Esophagus squamous epithelium (tissue), 5 donors: Measurements from ENCODE around the gene NLRC5. TPM values are rescaled to one million over a fixed set of nuclear protein-coding genes. Genes with fewer than 3 reads are reported as not detected.
A peak's percentile ranks its signal among the peaks of the same experiment; 100 is the strongest.

Source experiments
- DNase-seq: peaks from one replicate; lab custom pipeline; 2025; lab: John Stamatoyannopoulos, UW
- H3K27ac ChIP-seq, 4 donors: fragments of 200-600 bp; sonication (generic); one replicate each; pipeline ENCODE4 v1.5.1; 2016 to 2019; ENCODE audit warnings: mild to moderate bottlenecking in 1 of 4
- H3K27me3 ChIP-seq, 4 donors: fragments of 200-600 bp; sonication (generic); 1 replicate in 3 of 4; 2 replicates in 1 of 4; pipeline versions ENCODE4 v1.5.1 to v1.6.0; 2017 to 2021; ENCODE audit warnings: antibody characterized with exemption in 1 of 4
- H3K36me3 ChIP-seq, 3 donors: fragments of 200-600 bp; sonication (generic); one replicate each; pipeline ENCODE4 v1.5.1; 2016 to 2019
- H3K4me1 ChIP-seq, 3 donors: fragments of 200-600 bp; sonication (generic); one replicate each; pipeline ENCODE4 v1.5.1; 2017 to 2019
- H3K4me3 ChIP-seq, 4 donors: fragments of 200-600 bp; sonication (generic); 1 replicate in 3 of 4; 2 replicates in 1 of 4; pipeline ENCODE4 v1.5.1; 2016 to 2019; ENCODE audit warnings: mild to moderate bottlenecking in 2 of 4, moderate library complexity in 1 of 4
- H3K9me3 ChIP-seq, 3 donors: fragments of 200-600 bp; sonication (generic); one replicate each; pipeline ENCODE4 v1.5.1; 2016 to 2019
- CTCF ChIP-seq, 6 experiments: fragments of 450-650 bp in 4 of 6; fragments of 200-600 bp in 2 of 6; sonication (generic) in 2 of 6; IDR thresholded peaks; one replicate each; pipeline ENCODE4 v1.5.1; 2016 to 2019; ENCODE audit warnings: antibody characterized with exemption in 6 of 6, mild to moderate bottlenecking in 4 of 6, moderate library complexity in 4 of 6
- POLR2A ChIP-seq, 4 donors: fragments of 450-650 bp; IDR thresholded peaks; one replicate each; pipeline ENCODE4 v1.6.1; 2017; ENCODE audit warnings: antibody characterized with exemption in 4 of 4, mild to moderate bottlenecking in 4 of 4, moderate library complexity in 3 of 4
- WGBS, 2 donors: methylation state at CpG; one replicate each; pipeline ENCODE4 v1.1.5; 2018; 5-methylcytosine and 5-hydroxymethylcytosine counted together
- intact Hi-C: fragments of 100-400 bp; cut with DNase I; formaldehyde crosslinking; loops from one replicate; pipeline ENCODE4 v1.15.0; 2022
- total RNA-seq, 4 donors: library from RNA; depleted of rRNA; stranded (reverse); fragments of >200 nt; gene quantifications; one replicate each; pipeline ENCODE4 v1.1.0, GENCODE V29; 2016
- donor health status: DM: yes; HTN: yes; CAD: no.

The NLRC5 gene
- total RNA-seq, 4 donors from 2014 or later: 7.7 to 25.2 (median 14.1) TPM

- no peak for DNase-seq
- Histone ChIP-seq H3K9me3 (no peaks in the 10 kb centered on the region), H3K27ac (peak overlapping the region in 2 of 4 donors; percentile 53 to 82), H3K36me3 (no peaks in the 10 kb centered on the region), H3K4me1 (peaks cover 7 to 46% (median 32%) of the 10 kb centered on the region in 3 donors), H3K4me3 (no peak overlapping the region), H3K27me3 (no peaks in the 10 kb centered on the region)
- 93 to 96% methylated on average over 3 of the region's 3 CpGs for WGBS, 2 donors
- intact Hi-C loops: no loop called here
- TF ChIP-seq POLR2A (IDR thresholded peaks at IDR 0.05) (no peak), CTCF (IDR thresholded peaks at IDR 0.05) (no peak)
Measured at GRCh38 chr16:56998352-56998751, 9.0 kb downstream of the NLRC5 start.

GRCh38 chr16:56998861-56999260 lies 9.5 kb downstream of the NLRC5 start:
- no peak for TF ChIP-seq POLR2A (IDR thresholded peaks at IDR 0.05)
- no peak for TF ChIP-seq CTCF (IDR thresholded peaks at IDR 0.05)
- H3K4me1 ChIP-seq: peaks cover 7 to 44% (median 31%) of the 10 kb centered on the region in 3 donors
- H3K27ac ChIP-seq: peak overlapping the region; percentile 29 to 82 (median 64)
- no peak overlapping the region for H3K4me3 ChIP-seq
- H3K36me3 ChIP-seq: no peaks in the 10 kb centered on the region
- WGBS, 2 donors: 58 to 79% methylated on average over 6 of the region's 6 CpGs
- H3K9me3 ChIP-seq: no peaks in the 10 kb centered on the region
- no peak for DNase-seq
- H3K27me3 ChIP-seq: no peaks in the 10 kb centered on the region
- intact Hi-C loops: no loop called here

- Histone ChIP-seq H3K4me1 (peaks cover 7 to 46% (median 28%) of the 10 kb centered on the region in 3 donors), H3K36me3 (peaks cover 0 to 4% (median 0%) of the 10 kb centered on the region in 3 donors), H3K9me3 (no peaks in the 10 kb centered on the region), H3K27ac (peak overlapping the region; percentile 29 to 82 (median 64)), H3K27me3 (no peaks in the 10 kb centered on the region), H3K4me3 (no peak overlapping the region)
- no peak for DNase-seq
- intact Hi-C loops: no loop called here
- 47 to 53% methylated on average over 3 to 5 of the region's 11 CpGs for WGBS, 2 donors
- TF ChIP-seq POLR2A (IDR thresholded peaks at IDR 0.05): no peak
- no peak for TF ChIP-seq CTCF (IDR thresholded peaks at IDR 0.05)
Measured at GRCh38 chr16:56999409-57000270, 10.3 kb downstream of the NLRC5 start.

GRCh38 chr16:57000271-57001025 lies 11.1 kb downstream of the NLRC5 start:
- H3K4me1 ChIP-seq: peaks cover 7 to 44% (median 28%) of the 10 kb centered on the region in 3 donors
- TF ChIP-seq POLR2A (IDR thresholded peaks at IDR 0.05): peak in 1 of 4 donors; percentile 26
- no peak for TF ChIP-seq CTCF (IDR thresholded peaks at IDR 0.05)
- H3K9me3 ChIP-seq: no peaks in the 10 kb centered on the region
- peak overlapping the region; percentile 29 to 82 (median 64) for H3K27ac ChIP-seq
- intact Hi-C loops: no loop called here
- no peaks in the 10 kb centered on the region for H3K27me3 ChIP-seq
- DNase-seq: no peak
- H3K4me3 ChIP-seq: no peak overlapping the region
- peaks cover 0 to 8% (median 0%) of the 10 kb centered on the region in 3 donors for H3K36me3 ChIP-seq
- WGBS, 2 donors: 58 to 60% methylated on average over 4 to 5 of the region's 5 CpGs
